HCT116 (cell line): ENCODE results near the gene HOXA11. TPM values are rescaled to one million over a fixed set of nuclear protein-coding genes. Genes with fewer than 3 reads are reported as not detected.

ENCODE experiments used
- ATAC-seq: fragments of 200-7000 bp; cut with Tn5 transposase; 2 replicates; pipeline ENCODE4 v1.9.1; 2020; ENCODE audit warnings: mild to moderate bottlenecking, moderate library complexity
- BruUV-seq: library from RNA; stranded (reverse); fragments of 400-500 nt; replicated peaks from 2 replicates; lab custom pipeline; 2021; lab: Mats Ljungman, UMichigan
- CTCF ChIA-PET: fragments of 300-600 bp; sonication (Branson Sonifier 250); formaldehyde crosslinking; loops from one replicate; lab custom pipeline; 2021; ENCODE audit warnings: antibody characterized with exemption; lab: Charles Lee
- POLR2A ChIA-PET: fragments of 300-600, 350-600 bp; sonication (Branson Sonifier 250); formaldehyde crosslinking; loops from one replicate; lab custom pipeline; 2021; ENCODE audit warnings: antibody characterized with exemption; lab: Charles Lee
- RAD21 ChIA-PET, 2 experiments: fragments of 300-600 bp; sonication (Branson Sonifier 250); formaldehyde crosslinking; loops; one replicate each; lab custom pipeline; 2023; ENCODE audit warnings: low total read pairs in 2 of 2; ENCODE audit not compliant: uncharacterized antibody in 2 of 2, unreplicated experiment in 2 of 2, low non-redundant PET in 1 of 2; lab: Charles Lee
- DNase-seq: peaks from one replicate; pipeline ENCODE4 v3.0.0-alpha.2; 2010; ENCODE audit warnings: low read depth, low spot score
- H2AFZ ChIP-seq: fragments of 200-600 bp; shearing (Covaris generic), sonication (generic); 2 replicates; pipeline ENCODE4 v1.6.1; 2017; ENCODE audit warnings: low read depth, mixed run types, mixed read lengths, antibody characterized with exemption, low read length; ENCODE audit not compliant: poor library complexity, severe bottlenecking
- H3K27ac ChIP-seq: 2 replicates; pipeline ENCODE4 v1.5.1; 2012; ENCODE audit warnings: low read depth, low read length
- H3K27me3 ChIP-seq: fragments of 200-600 bp; sonication (generic); 2 replicates; pipeline ENCODE4 v1.6.1; 2016; ENCODE audit warnings: mixed run types, low read length, mixed read lengths; ENCODE audit not compliant: insufficient read depth
- H3K36me3 ChIP-seq, 2 experiments: fragments of 200-500 bp in 1 of 2; fragments of 200-600 bp in 1 of 2; sonication (Bioruptor generic) in 1 of 2; sonication (generic) in 1 of 2; 2 replicates each; pipeline versions ENCODE4 v1.5.1 to v1.6.1; 2014 to 2016; ENCODE audit warnings: low read length in 2 of 2, inconsistent platforms in 1 of 2, mixed read lengths in 1 of 2, mixed run types in 1 of 2; ENCODE audit not compliant: insufficient read depth in 2 of 2, control insufficient read depth in 1 of 2
- H3K4me1 ChIP-seq, 2 experiments: fragments of 200-600 bp in 1 of 2; sonication (generic) in 1 of 2; 2 replicates each; pipeline versions ENCODE4 v1.5.1 to v1.6.1; 2012 to 2017; ENCODE audit warnings: low read length in 2 of 2, inconsistent platforms in 1 of 2, mild to moderate bottlenecking in 1 of 2, mixed read lengths in 1 of 2, mixed run types in 1 of 2, moderate library complexity in 1 of 2; ENCODE audit not compliant: insufficient read depth in 2 of 2, control insufficient read depth in 1 of 2
- H3K4me2 ChIP-seq: fragments of 200-600 bp; sonication (generic); 2 replicates; pipeline ENCODE4 v1.6.1; 2017; ENCODE audit warnings: mixed run types, low read length, mixed read lengths
- H3K4me3 ChIP-seq, 2 experiments: fragments of 200-600 bp in 1 of 2; sonication (generic) in 1 of 2; replicated peaks in 1 of 2; 2 replicates each; pipeline ENCODE4 v1.5.1; 2011 to 2016; ENCODE audit warnings: low read length in 2 of 2, control low read depth in 1 of 2, low read depth in 1 of 2, mild to moderate bottlenecking in 1 of 2, mixed read lengths in 1 of 2, mixed run types in 1 of 2
- H3K79me2 ChIP-seq: fragments of 200-600 bp; sonication (generic); 2 replicates; pipeline ENCODE4 v1.6.1; 2017; ENCODE audit warnings: mild to moderate bottlenecking, mixed run types, low read length, moderate library complexity, mixed read lengths; ENCODE audit not compliant: insufficient read depth
- H3K9ac ChIP-seq: fragments of 200-600 bp; sonication (generic); 2 replicates; pipeline ENCODE4 v1.6.1; 2016; ENCODE audit warnings: low read length, mixed read lengths
- H3K9me2 ChIP-seq: fragments of 200-600 bp; sonication (generic), shearing (Covaris generic); 2 replicates; pipeline ENCODE4 v1.6.1; 2017; ENCODE audit warnings: mixed run types, mild to moderate bottlenecking, moderate library complexity; ENCODE audit not compliant: insufficient read depth
- H3K9me3 ChIP-seq, 2 experiments: fragments of 200-500 bp in 1 of 2; fragments of 200-600 bp in 1 of 2; sonication (Bioruptor generic) in 1 of 2; sonication (generic) in 1 of 2; 2 replicates each; pipeline ENCODE4 v1.6.1; 2014 to 2017; ENCODE audit warnings: low read length in 2 of 2, mixed read lengths in 2 of 2, inconsistent platforms in 1 of 2, low read depth in 1 of 2, mild to moderate bottlenecking in 1 of 2, mixed run types in 1 of 2, moderate library complexity in 1 of 2; ENCODE audit not compliant: control insufficient read depth in 1 of 2, insufficient read depth in 1 of 2
- H4K20me1 ChIP-seq: fragments of 200-600 bp; sonication (generic), shearing (Covaris generic); 2 replicates; pipeline ENCODE4 v1.6.1; 2017; ENCODE audit warnings: mixed run types, mild to moderate bottlenecking, moderate library complexity; ENCODE audit not compliant: insufficient read depth
- CEBPB ChIP-seq: IDR thresholded peaks from 2 replicates; pipeline ENCODE4 v1.6.1; 2012; ENCODE audit warnings: low read depth
- EGR1 ChIP-seq: IDR thresholded peaks from 2 replicates; pipeline ENCODE4 v1.6.1; 2012; ENCODE audit warnings: low read depth
- ELF1 ChIP-seq: IDR thresholded peaks from 2 replicates; pipeline ENCODE4 v1.6.1; 2012; ENCODE audit warnings: low read depth, borderline replicate concordance
- EZH2phosphoT487 ChIP-seq: fragments of 200-600 bp; IDR thresholded peaks from 2 replicates; pipeline ENCODE4 v1.6.1; 2018; ENCODE audit warnings: antibody characterized with exemption, borderline replicate concordance
- FOSL1 ChIP-seq: IDR thresholded peaks from 2 replicates; pipeline ENCODE4 v1.6.1; 2012; ENCODE audit warnings: low read depth
- RAD21 ChIP-seq: IDR thresholded peaks from 2 replicates; pipeline ENCODE4 v1.6.1; 2012; ENCODE audit warnings: low read depth, mild to moderate bottlenecking
- SIN3A ChIP-seq: IDR thresholded peaks from 2 replicates; pipeline ENCODE4 v1.6.1; 2012; ENCODE audit warnings: low read depth
- SP1 ChIP-seq: IDR thresholded peaks from 2 replicates; pipeline ENCODE4 v1.6.1; 2012; ENCODE audit warnings: low read depth
- SRF ChIP-seq: IDR thresholded peaks from 2 replicates; pipeline ENCODE4 v1.6.1; 2012; ENCODE audit warnings: low read depth
- TCF7L2 ChIP-seq: IDR thresholded peaks from 2 replicates; pipeline ENCODE4 v1.7.0; 2011; ENCODE audit warnings: borderline replicate concordance, inconsistent platforms; ENCODE audit not compliant: insufficient read depth, insufficient read length; ENCODE audit errors: extremely low read depth
- YY1 ChIP-seq: IDR thresholded peaks from 2 replicates; pipeline ENCODE4 v1.6.1; 2011; ENCODE audit warnings: low read length, low read depth, moderate library complexity, mild to moderate bottlenecking; ENCODE audit not compliant: insufficient replicate concordance; ENCODE audit errors: extremely low read depth
- ZFX ChIP-seq: fragments of 450-650 bp; IDR thresholded peaks from 2 replicates; pipeline ENCODE4 v1.6.1; 2017
- intact Hi-C: fragments of 100-400 bp; cut with micrococcal nuclease; formaldehyde crosslinking; loops from 2 replicates; pipeline ENCODE4 v1.10.0; 2022
- total RNA-seq: library from RNA; stranded (reverse); gene quantifications from one replicate; pipeline ENCODE4 v1.2.1, GENCODE V29; 2021; ENCODE audit not compliant: unreplicated experiment
- TF ChIP-seq, protein P1 (sequence below), 3 experiments: fragments of 200-600 bp in 1 of 3; sonication (generic) in 1 of 3; IDR thresholded peaks in 2 of 3; conservative IDR thresholded peaks in 1 of 3; 2 replicates each; pipeline ENCODE4 v1.5.1; 2012 to 2017; ENCODE audit warnings: low read depth in 2 of 3, low read length in 2 of 3, antibody characterized with exemption in 1 of 3, borderline replicate concordance in 1 of 3, control low read depth in 1 of 3, mild to moderate bottlenecking in 1 of 3, mixed read lengths in 1 of 3, mixed run types in 1 of 3, moderate library complexity in 1 of 3; ENCODE audit not compliant: insufficient read depth in 1 of 3
- TF ChIP-seq, protein P2 (sequence below): IDR thresholded peaks from 2 replicates; pipeline ENCODE4 v1.6.1; 2012
- TF ChIP-seq, protein P3 (sequence below): IDR thresholded peaks from 2 replicates; pipeline ENCODE4 v1.6.1; 2012; ENCODE audit warnings: low read depth

HOXA11 gene
- total RNA-seq, 1 experiment from 2014 or later = 6.8 TPM

DNA sequence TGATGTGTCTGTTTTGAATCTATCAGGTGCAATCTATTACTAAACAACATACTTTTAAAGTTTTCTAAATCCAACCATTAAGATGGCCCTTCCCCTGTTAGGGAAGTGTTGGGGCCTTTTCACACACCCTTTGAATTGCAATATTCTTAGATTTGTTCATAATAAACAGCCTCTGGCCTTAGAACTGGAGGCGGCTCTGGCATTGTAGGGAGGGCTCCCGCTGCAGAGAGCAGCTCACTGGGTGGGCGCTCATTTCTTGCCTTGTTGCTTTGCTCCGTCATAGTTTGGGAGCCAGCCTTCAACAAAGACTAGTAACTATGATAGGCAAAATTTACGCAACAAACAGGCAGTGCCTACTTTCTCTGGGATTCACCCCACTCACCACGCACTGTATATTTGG lies 6.7 kb downstream of the HOXA11 start:
- intact Hi-C loops = no loop called here
- TF ChIP-seq ELF1 (no peak), TCF7L2 (no peak), EGR1 (no peak), ZFX (no peak), CEBPB (no peak), SRF (no peak)
- Histone ChIP-seq H3K79me2 (peaks cover 20% of the 10 kb centered on the region), H2AFZ (no peak overlapping the region), H4K20me1 (no peaks in the 10 kb centered on the region), H3K9me2 (no peaks in the 10 kb centered on the region), H3K9ac (no peak overlapping the region), H3K4me1 (peaks cover 33 to 52% of the 10 kb centered on the region in 2 experiments), H3K27me3 (no peaks in the 10 kb centered on the region), H3K9me3 (no peaks in the 10 kb centered on the region), H3K36me3 (no peaks in the 10 kb centered on the region), H3K27ac (no peak overlapping the region), H3K4me3 (no peak overlapping the region), H3K4me2 (no peak overlapping the region; the same call in 1 of the 2 replicates)
- no peak for DNase-seq
- ChIA-PET POLR2A (no interaction called here), RAD21 (no interaction called here), CTCF (interaction anchor here (1.7 to 2.5 kb wide), 2 partner anchors 9 to 596 kb away, joined by 5 to 32 read pairs; no protein-coding TSS in a partner anchor)
- ATAC-seq = no peak
- BruUV-seq = no TSS peak

DNA sequence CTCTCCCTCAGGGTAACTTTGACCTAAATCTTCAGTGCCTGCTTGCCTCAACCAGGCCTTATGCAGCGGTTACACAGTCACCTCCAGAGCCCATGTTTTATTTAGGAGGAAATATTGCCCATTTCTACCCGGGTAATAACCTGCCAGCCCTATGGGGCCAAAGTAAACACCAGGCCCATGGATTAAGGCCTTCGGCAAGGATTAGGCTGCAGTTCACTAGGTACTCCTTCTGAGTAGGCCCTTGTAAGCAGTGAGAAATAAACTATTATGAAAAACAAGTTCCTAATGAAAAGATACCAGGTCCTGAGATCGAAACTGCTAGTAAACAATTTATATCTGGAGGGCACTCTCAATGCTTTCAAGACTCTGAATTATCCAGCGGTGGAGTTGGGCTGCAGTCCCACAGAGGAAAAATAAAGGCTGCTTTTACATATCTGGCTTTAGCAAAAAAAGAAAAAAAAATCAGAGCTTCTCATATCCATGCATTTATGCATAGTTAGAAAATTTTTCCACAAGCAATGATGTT lies 7.2 kb downstream of the HOXA11 start:
- Histone ChIP-seq H3K79me2 (peaks cover 20% of the 10 kb centered on the region), H3K9me3 (no peaks in the 10 kb centered on the region), H3K36me3 (no peaks in the 10 kb centered on the region), H2AFZ (no peak overlapping the region), H4K20me1 (no peaks in the 10 kb centered on the region), H3K4me3 (no peak overlapping the region), H3K27ac (no peak overlapping the region), H3K27me3 (no peaks in the 10 kb centered on the region), H3K4me2 (no peak overlapping the region), H3K9ac (no peak overlapping the region), H3K4me1 (peaks cover 28 to 50% of the 10 kb centered on the region in 2 experiments), H3K9me2 (no peaks in the 10 kb centered on the region)
- DNase-seq = no peak
- ChIA-PET CTCF (no interaction called here), RAD21 (no interaction called here), POLR2A (no interaction called here)
- intact Hi-C loops = no loop called here
- ATAC-seq = no peak
- no TSS peak for BruUV-seq
- TF ChIP-seq, protein P1, sequence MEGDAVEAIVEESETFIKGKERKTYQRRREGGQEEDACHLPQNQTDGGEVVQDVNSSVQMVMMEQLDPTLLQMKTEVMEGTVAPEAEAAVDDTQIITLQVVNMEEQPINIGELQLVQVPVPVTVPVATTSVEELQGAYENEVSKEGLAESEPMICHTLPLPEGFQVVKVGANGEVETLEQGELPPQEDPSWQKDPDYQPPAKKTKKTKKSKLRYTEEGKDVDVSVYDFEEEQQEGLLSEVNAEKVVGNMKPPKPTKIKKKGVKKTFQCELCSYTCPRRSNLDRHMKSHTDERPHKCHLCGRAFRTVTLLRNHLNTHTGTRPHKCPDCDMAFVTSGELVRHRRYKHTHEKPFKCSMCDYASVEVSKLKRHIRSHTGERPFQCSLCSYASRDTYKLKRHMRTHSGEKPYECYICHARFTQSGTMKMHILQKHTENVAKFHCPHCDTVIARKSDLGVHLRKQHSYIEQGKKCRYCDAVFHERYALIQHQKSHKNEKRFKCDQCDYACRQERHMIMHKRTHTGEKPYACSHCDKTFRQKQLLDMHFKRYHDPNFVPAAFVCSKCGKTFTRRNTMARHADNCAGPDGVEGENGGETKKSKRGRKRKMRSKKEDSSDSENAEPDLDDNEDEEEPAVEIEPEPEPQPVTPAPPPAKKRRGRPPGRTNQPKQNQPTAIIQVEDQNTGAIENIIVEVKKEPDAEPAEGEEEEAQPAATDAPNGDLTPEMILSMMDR (IDR thresholded peaks at IDR 0.05 in 2 of 3, conservative IDR thresholded peaks at IDR 0.05 in 1 of 3; ENCODE audit: borderline replicate concordance in 1 of 3, insufficient read depth in 1 of 3, low read depth in 2 of 3, low read length in 2 of 3) = no peak
- TF ChIP-seq YY1 = no peak
- no peak for TF ChIP-seq FOSL1
- no peak for TF ChIP-seq EZH2phosphoT487
- TF ChIP-seq TCF7L2 = no peak
- TF ChIP-seq RAD21 = no peak
- no peak for TF ChIP-seq SIN3A
- no peak for TF ChIP-seq SP1
- TF ChIP-seq, protein P2, sequence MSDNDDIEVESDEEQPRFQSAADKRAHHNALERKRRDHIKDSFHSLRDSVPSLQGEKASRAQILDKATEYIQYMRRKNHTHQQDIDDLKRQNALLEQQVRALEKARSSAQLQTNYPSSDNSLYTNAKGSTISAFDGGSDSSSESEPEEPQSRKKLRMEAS = no peak
- TF ChIP-seq, protein P3, sequence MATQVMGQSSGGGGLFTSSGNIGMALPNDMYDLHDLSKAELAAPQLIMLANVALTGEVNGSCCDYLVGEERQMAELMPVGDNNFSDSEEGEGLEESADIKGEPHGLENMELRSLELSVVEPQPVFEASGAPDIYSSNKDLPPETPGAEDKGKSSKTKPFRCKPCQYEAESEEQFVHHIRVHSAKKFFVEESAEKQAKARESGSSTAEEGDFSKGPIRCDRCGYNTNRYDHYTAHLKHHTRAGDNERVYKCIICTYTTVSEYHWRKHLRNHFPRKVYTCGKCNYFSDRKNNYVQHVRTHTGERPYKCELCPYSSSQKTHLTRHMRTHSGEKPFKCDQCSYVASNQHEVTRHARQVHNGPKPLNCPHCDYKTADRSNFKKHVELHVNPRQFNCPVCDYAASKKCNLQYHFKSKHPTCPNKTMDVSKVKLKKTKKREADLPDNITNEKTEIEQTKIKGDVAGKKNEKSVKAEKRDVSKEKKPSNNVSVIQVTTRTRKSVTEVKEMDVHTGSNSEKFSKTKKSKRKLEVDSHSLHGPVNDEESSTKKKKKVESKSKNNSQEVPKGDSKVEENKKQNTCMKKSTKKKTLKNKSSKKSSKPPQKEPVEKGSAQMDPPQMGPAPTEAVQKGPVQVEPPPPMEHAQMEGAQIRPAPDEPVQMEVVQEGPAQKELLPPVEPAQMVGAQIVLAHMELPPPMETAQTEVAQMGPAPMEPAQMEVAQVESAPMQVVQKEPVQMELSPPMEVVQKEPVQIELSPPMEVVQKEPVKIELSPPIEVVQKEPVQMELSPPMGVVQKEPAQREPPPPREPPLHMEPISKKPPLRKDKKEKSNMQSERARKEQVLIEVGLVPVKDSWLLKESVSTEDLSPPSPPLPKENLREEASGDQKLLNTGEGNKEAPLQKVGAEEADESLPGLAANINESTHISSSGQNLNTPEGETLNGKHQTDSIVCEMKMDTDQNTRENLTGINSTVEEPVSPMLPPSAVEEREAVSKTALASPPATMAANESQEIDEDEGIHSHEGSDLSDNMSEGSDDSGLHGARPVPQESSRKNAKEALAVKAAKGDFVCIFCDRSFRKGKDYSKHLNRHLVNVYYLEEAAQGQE = no peak
- TF ChIP-seq, all 23 proteins: peak for 0
